ENCODE measurements around the gene CABP7.

CABP7 gene

DNA sequence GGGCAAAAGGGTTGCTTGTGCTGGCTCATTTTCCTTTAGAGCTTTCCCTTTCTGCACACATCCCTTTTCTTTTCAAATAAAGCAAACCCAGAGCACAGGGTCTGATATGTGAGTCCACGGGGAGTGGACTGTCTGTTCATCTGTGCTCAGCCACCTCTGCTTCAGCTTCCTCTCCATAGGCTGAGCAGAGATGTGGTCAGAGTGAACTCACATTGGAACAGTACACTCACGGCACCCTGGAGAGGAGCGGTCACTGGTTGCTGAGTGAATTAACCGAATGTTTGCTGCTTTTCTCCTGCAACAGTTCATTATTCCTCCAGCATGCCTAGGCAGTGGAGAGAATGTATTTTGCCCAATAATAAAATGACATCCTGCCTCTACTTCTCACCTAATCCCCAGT is 36.3 kb upstream of the CABP7 start:
- no peaks in the 10 kb centered on the region for H3K9me3 Mint-ChIP-seq
- H3K4me1 Mint-ChIP-seq, result peaks cover 38% of the 10 kb centered on the region
- no peak overlapping the region for H3K27ac Mint-ChIP-seq
- H3K4me3 Mint-ChIP-seq, result no peak overlapping the region
- peaks cover 57% of the 10 kb centered on the region for H3K36me3 Mint-ChIP-seq (ENCODE audit: low read depth)
- no peak for DNase-seq
- TF ChIP-seq, protein P1, sequence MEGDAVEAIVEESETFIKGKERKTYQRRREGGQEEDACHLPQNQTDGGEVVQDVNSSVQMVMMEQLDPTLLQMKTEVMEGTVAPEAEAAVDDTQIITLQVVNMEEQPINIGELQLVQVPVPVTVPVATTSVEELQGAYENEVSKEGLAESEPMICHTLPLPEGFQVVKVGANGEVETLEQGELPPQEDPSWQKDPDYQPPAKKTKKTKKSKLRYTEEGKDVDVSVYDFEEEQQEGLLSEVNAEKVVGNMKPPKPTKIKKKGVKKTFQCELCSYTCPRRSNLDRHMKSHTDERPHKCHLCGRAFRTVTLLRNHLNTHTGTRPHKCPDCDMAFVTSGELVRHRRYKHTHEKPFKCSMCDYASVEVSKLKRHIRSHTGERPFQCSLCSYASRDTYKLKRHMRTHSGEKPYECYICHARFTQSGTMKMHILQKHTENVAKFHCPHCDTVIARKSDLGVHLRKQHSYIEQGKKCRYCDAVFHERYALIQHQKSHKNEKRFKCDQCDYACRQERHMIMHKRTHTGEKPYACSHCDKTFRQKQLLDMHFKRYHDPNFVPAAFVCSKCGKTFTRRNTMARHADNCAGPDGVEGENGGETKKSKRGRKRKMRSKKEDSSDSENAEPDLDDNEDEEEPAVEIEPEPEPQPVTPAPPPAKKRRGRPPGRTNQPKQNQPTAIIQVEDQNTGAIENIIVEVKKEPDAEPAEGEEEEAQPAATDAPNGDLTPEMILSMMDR (IDR thresholded peaks at IDR 0.05), result no peak
- no peaks in the 10 kb centered on the region for H3K27me3 Mint-ChIP-seq (ENCODE audit: low read depth, poor library complexity)

DNA sequence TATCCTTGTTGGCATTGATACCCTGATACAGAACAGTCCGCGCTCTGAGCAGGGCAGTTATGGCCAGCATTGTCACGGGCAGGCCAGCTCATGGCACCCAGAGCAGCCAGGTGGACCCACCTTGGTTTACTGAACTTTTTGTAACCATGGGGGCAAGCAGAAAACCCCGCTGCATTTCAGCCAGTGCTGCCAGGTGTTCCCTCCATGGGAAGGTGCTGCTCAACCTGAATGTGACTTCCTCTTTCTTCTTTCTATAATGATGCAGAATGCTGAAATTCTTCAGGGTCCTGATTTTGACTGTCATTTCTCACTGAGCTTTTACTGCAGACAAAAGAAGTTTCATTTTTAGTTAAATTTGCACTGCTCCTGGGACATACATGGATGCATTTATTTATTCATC is 35.6 kb upstream of the CABP7 start:
- no peak overlapping the region for H3K4me3 Mint-ChIP-seq
- no peak for DNase-seq
- TF ChIP-seq, protein P1 (IDR thresholded peaks at IDR 0.05), result no peak
- H3K27ac Mint-ChIP-seq, result no peak overlapping the region
- no peaks in the 10 kb centered on the region for H3K27me3 Mint-ChIP-seq (ENCODE audit: low read depth, poor library complexity)
- no peaks in the 10 kb centered on the region for H3K9me3 Mint-ChIP-seq
- H3K36me3 Mint-ChIP-seq (ENCODE audit: low read depth), result peaks cover 53% of the 10 kb centered on the region
- peaks cover 44% of the 10 kb centered on the region for H3K4me1 Mint-ChIP-seq

DNA sequence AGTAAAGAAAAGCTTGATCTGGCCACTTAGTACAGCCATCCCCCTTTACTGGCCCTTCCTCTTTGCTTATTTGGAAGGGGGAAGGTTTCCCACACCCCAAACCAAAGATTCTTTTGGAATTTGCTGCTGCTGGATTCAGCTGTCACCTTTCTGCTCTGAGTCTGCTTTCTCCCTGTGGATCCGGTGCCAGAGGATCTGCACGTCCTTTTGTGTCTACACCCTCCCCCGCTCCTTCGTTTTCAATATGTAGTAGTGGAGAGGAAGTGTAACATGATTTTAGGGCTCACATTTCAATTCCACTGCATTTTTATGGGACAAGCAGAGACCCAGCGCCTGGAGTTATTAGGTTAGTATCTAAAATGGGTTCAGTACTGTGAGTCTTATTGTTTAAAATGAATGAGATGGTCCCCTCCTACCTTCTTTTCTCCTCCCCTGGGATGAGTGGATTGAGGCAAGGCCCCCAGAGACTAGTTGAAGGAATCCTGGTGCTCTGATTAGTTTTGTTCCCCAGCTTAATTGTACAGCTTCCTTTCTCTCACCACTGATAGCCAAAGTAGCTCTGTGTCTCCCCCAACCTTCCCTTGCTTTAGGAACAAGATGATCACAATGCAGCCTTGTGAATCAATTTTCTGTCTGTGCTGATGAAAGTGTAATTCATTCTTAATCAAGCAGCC is 30.5 kb upstream of the CABP7 start:
- no peak for DNase-seq
- Mint-ChIP-seq H3K4me3 (peak overlapping the region; percentile 22), H3K27me3 (ENCODE audit: low read depth, poor library complexity) (peaks cover 10% of the 10 kb centered on the region), H3K27ac (peak overlapping the region; percentile 23), H3K9me3 (no peaks in the 10 kb centered on the region), H3K4me1 (peaks cover 58% of the 10 kb centered on the region), H3K36me3 (ENCODE audit: low read depth) (peaks cover 22% of the 10 kb centered on the region)
- TF ChIP-seq, protein P1 (IDR thresholded peaks at IDR 0.05), result no peak

DNA sequence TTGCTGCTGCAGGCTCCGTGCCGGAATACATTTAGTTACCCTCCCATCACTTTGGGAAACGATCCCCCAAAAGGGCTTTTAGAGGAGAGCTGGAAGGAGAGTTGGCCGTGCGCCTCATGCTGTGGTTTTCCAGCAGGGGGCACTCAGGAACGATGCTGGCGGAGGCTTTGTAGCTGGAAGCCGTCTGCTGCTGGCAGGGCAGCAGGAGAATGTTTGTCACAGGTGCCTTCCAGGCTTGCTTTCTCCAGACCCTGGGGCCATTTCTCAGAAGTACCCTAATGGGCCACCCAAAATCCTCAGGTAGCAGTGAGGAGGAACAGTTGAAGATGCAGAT is 30.0 kb upstream of the CABP7 start:
- Mint-ChIP-seq H3K4me3 (peak overlapping the region; percentile 22), H3K4me1 (peaks cover 53% of the 10 kb centered on the region), H3K27me3 (ENCODE audit: low read depth, poor library complexity) (peaks cover 14% of the 10 kb centered on the region), H3K36me3 (ENCODE audit: low read depth) (peaks cover 23% of the 10 kb centered on the region), H3K9me3 (no peaks in the 10 kb centered on the region), H3K27ac (peak overlapping the region; percentile 23)
- DNase-seq, result peak; percentile 73
- TF ChIP-seq, protein P1 (IDR thresholded peaks at IDR 0.05), result peak; percentile 76

DNA sequence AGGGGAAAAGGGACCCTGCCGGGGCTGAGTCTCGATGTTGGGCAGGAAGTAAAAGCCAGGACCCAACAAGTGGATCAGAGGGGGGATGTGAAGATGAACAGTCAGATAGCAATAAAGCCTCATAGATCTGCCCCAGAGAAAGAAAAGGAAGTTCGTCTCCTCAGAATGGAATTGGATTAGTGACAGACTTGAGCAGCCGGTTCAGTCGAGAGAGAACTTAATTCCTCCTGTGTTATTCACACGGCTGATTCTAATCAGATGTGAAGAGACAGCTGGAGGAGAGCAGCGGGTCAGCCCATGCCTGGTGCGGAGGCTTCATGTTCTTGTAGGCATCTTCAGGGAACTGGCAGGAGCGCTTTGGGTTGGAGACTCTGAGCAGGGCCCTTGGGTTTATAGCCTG is 29.3 kb upstream of the CABP7 start:
- H3K36me3 Mint-ChIP-seq (ENCODE audit: low read depth), result peaks cover 24% of the 10 kb centered on the region
- no peak for DNase-seq
- H3K4me1 Mint-ChIP-seq, result peaks cover 50% of the 10 kb centered on the region

More for the DNA sequence above, 29.3 kb upstream of the CABP7 start:
- no peak overlapping the region for H3K27ac Mint-ChIP-seq
- no peak overlapping the region for H3K4me3 Mint-ChIP-seq
- TF ChIP-seq, protein P1 (IDR thresholded peaks at IDR 0.05), result no peak
- no peaks in the 10 kb centered on the region for H3K9me3 Mint-ChIP-seq
- H3K27me3 Mint-ChIP-seq (ENCODE audit: low read depth, poor library complexity), result peaks cover 14% of the 10 kb centered on the region
